ENCODE data around the gene CD52. TPM values are rescaled to one million over a fixed set of nuclear protein-coding genes. Genes with fewer than 3 reads are reported as not detected.
A peak's percentile ranks its signal among the peaks of the same experiment; 100 is the strongest.

The CD52 gene
- total RNA-seq, 4 donors from 2014 or later: 4.8 TPM; not detected in 3

GRCh38 chr1:26287811-26288210 is 29.9 kb upstream of the CD52 start:
- Histone ChIP-seq H3K27me3 (no peaks in the 10 kb centered on the region), H3K4me3 (no peak overlapping the region), H3K9me3 (no peaks in the 10 kb centered on the region), H3K36me3 (peaks cover 0 to 4% (median 0%) of the 10 kb centered on the region in 3 donors), H3K27ac (peak overlapping the region in 3 of 4 donors; percentile 31 to 72 (median 54)), H3K4me1 (peaks cover 0 to 81% (median 39%) of the 10 kb centered on the region in 4 donors)
- 87 to 92% methylated on average over 5 of the region's 5 CpGs for WGBS, 2 donors
- TF ChIP-seq EP300 (IDR thresholded peaks at IDR 0.05): no peak
- no peak for TF ChIP-seq CTCF (IDR thresholded peaks at IDR 0.05)
- no peak for TF ChIP-seq POLR2A (IDR thresholded peaks at IDR 0.05)
- DNase-seq (ENCODE audit: low spot score in 2 of 2): no peak

- H3K9me3 ChIP-seq: no peaks in the 10 kb centered on the region
- TF ChIP-seq CTCF (IDR thresholded peaks at IDR 0.05): no peak
- TF ChIP-seq POLR2A (IDR thresholded peaks at IDR 0.05): no peak
- no peak for TF ChIP-seq EP300 (IDR thresholded peaks at IDR 0.05)
- H3K4me3 ChIP-seq: no peak overlapping the region
- DNase-seq (ENCODE audit: low spot score in 2 of 2): no peak
- H3K4me1 ChIP-seq: peaks cover 0 to 84% (median 37%) of the 10 kb centered on the region in 4 donors
- H3K27me3 ChIP-seq: no peaks in the 10 kb centered on the region
- WGBS, 2 donors: 52 to 62% methylated on average over 4 to 5 of the region's 5 CpGs
- H3K36me3 ChIP-seq: peaks cover 0 to 7% (median 0%) of the 10 kb centered on the region in 3 donors
- peak overlapping the region in 3 of 4 donors; percentile 31 to 72 (median 58) for H3K27ac ChIP-seq
These were observed 29.3 kb upstream of the CD52 start for GRCh38 chr1:26288311-26288941.

GRCh38 chr1:26289158-26290059 is 28.3 kb upstream of the CD52 start:
- peaks cover 0 to 79% (median 33%) of the 10 kb centered on the region in 4 donors for H3K4me1 ChIP-seq
- peaks cover 0 to 14% (median 0%) of the 10 kb centered on the region in 3 donors for H3K36me3 ChIP-seq
- no peaks in the 10 kb centered on the region for H3K9me3 ChIP-seq
- peak overlapping the region in 3 of 4 donors; percentile 31 to 72 (median 58) for H3K27ac ChIP-seq
- H3K27me3 ChIP-seq: no peaks in the 10 kb centered on the region
- H3K4me3 ChIP-seq: no peak overlapping the region
- DNase-seq (ENCODE audit: low spot score in 2 of 2): no peak
- WGBS, 2 donors: 82% methylated on average over 14 to 21 of the region's 21 CpGs
- TF ChIP-seq EP300 (IDR thresholded peaks at IDR 0.05) (no peak), CTCF (IDR thresholded peaks at IDR 0.05) (no peak), POLR2A (IDR thresholded peaks at IDR 0.05) (no peak)

- Histone ChIP-seq H3K27me3 (no peaks in the 10 kb centered on the region), H3K4me3 (no peak overlapping the region), H3K4me1 (peaks cover 0 to 70% (median 28%) of the 10 kb centered on the region in 4 donors), H3K9me3 (no peaks in the 10 kb centered on the region), H3K27ac (peak overlapping the region in 3 of 4 donors; percentile 35 to 72 (median 42)), H3K36me3 (peaks cover 0 to 15% (median 0%) of the 10 kb centered on the region in 3 donors)
- WGBS, 2 donors: 60 to 79% methylated on average over 8 to 11 of the region's 11 CpGs
- TF ChIP-seq EP300 (IDR thresholded peaks at IDR 0.05) (no peak), CTCF (IDR thresholded peaks at IDR 0.05) (no peak), POLR2A (IDR thresholded peaks at IDR 0.05) (no peak)
- no peak for DNase-seq (ENCODE audit: low spot score in 2 of 2)
These were observed 27.5 kb upstream of the CD52 start for GRCh38 chr1:26290122-26290881.
